GM12801 (cell line): ENCODE data around the gene GRM7.

Experiments used
- CTCF ChIP-seq: IDR thresholded peaks from one replicate; pipeline ENCODE4 v1.5.1; 2011; ENCODE audit warnings: control low read depth; ENCODE audit not compliant: insufficient read length; ENCODE audit errors: extremely low read depth

GRM7 gene

DNA sequence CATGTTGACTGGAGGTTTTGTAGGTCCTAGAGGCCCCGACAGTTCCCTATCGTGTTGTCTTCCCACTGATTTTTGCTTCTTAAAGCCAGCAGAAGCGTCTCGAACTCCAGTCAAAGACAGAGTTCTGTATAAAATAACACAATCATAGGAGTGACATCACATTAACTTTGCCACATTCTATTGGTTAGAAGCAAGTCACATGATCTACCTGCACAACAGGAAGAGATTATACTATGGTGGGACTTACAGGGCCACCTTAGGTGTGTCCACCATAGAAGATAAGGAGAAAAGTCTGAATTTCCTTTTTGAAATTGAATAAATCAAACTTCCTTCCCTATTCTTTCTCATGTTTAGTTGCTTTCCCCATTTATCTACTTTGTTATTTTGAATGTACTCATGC lies 365.5 kb downstream of the GRM7 start:
- TF ChIP-seq CTCF = no peak

DNA sequence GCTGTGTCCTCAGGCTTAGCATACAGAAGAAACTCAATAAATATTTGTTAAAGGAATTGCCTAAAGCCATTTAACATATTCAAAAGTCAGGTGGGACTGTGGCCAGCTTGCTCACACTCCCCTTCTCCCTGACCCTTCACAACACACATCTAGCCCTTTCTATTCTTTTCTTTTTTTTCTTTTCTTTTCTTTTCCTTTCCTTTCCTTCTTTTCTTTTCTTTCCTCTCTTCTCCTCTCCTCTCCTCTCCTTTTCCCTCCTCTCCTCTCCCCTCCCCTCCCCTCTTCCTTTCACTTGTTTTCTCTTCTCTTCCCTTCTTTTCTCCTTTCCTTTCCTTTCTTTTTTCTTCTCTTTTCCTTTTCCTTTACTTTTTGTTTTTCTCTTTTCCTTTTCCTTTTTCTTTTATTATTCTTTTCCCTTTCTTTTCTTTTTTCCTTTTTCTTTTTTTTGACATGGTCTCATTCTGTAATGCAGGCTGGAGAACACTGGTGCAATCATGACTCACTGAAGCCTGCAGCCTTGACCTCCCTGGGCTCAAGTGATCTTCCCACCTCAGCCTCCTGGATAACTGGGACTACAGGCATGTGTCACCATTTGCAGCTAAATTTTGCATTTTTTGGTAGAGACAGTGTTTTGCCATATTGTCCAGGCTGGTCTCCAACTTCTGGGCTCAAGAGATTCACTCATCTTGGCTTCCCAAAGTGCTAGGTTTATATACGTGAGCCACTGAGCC lies 377.8 kb downstream of the GRM7 start:
- no peak for TF ChIP-seq CTCF

- no peak for TF ChIP-seq CTCF
Observed at GRCh38 chr3:7241584-7242302, 380.8 kb downstream of the GRM7 start.

DNA sequence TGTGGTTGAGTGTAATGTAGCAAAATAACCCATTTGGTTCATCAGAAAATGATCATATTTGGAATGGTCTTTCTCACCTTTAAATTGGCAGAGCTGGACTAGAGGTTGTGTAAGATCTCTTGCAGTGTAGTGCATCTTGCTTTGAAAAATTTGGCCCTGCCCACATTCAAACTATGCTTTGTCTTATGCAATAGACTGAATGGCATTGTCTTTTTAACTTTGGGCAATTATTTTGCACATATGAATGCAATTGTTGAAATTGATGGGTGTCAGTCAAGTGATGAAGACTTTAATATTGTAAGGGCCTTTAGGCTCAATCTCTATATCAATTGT lies 381.4 kb downstream of the GRM7 start:
- TF ChIP-seq CTCF = no peak

GRCh38 chr3:7249493-7250076 lies 388.7 kb downstream of the GRM7 start:
- no peak for TF ChIP-seq CTCF

DNA sequence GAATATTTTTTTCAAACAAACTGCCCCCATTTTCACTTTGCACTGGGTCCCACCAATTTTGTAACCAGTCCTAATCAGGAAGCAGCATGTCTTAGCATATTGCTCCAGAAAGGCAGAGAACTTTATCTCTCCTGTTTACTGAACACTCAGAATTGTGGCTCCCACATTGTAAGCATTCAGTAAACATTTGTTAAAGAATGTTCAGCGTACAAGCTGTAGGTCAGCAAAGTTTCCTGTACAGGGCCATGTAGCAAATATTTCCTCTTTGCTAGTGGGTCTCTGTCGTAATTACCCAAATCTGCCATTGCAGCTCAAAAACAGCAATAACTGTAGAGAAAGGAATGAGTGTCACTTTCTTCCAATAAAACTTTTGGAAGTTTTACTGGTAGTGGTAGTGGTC lies 393.3 kb downstream of the GRM7 start:
- TF ChIP-seq CTCF = no peak

DNA sequence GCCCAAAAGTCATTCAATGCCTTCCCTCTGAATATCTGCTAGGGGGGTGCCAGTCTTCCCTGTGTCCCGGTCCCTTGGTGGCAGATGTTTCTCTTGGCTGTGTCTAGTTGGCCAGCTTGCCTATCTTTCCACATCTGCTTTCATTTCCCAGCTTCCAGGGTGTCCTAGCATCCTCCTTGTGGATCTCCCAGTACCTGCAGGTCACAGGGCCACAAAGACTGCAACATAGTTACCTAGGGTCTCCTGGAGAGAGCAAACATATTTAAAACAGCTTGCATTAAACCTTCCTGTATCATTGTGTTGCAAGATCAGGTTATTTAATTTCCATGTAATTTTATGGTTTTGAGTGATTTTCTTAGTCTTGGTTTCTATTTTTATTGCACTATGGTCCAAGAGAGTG lies 400.1 kb downstream of the GRM7 start:
- no peak for TF ChIP-seq CTCF
